Naive B cell (primary cell): ENCODE results near the gene VPS37B. TPM values are rescaled to one million over a fixed set of nuclear protein-coding genes. Genes with fewer than 3 reads are reported as not detected.
A peak's percentile ranks its signal among the peaks of the same experiment; 100 is the strongest.
"Not testable (repeated sequence)": the region's sequence is repeated elsewhere in the genome, so short reads cannot be mapped to it uniquely, and the experiment has no call there.

Experiments used
- ATAC-seq, 2 donors: fragments of 150-1000 bp; cut with Tn5 transposase; 2 replicates each; pipeline ENCODE4 v1.10.0; 2021; ENCODE audit warnings: low read depth in 2 of 2, mild to moderate bottlenecking in 2 of 2, moderate library complexity in 2 of 2
- DNase-seq: peaks from one replicate; pipeline ENCODE4 v3.0.0; 2022
- H3K27ac Mint-ChIP-seq, 6 donors: one replicate each; pipeline ENCODE4 v1.8.0; 2020 to 2022; ENCODE audit warnings: mild to moderate bottlenecking in 6 of 6, mixed read lengths in 6 of 6, moderate library complexity in 5 of 6, inconsistent platforms in 2 of 6
- H3K27me3 Mint-ChIP-seq, 3 donors: one replicate each; pipeline ENCODE4 v1.8.0; 2021 to 2022; ENCODE audit warnings: mixed read lengths in 3 of 3, mild to moderate bottlenecking in 1 of 3
- H3K36me3 Mint-ChIP-seq, 2 donors: one replicate each; pipeline ENCODE4 v1.8.0; 2020 to 2022; ENCODE audit warnings: mixed read lengths in 2 of 2, inconsistent platforms in 1 of 2, mild to moderate bottlenecking in 1 of 2
- H3K4me1 Mint-ChIP-seq, 3 donors: one replicate each; pipeline ENCODE4 v1.8.0; 2020 to 2022; ENCODE audit warnings: mixed read lengths in 3 of 3, inconsistent platforms in 1 of 3, mild to moderate bottlenecking in 1 of 3, moderate library complexity in 1 of 3
- H3K4me3 Mint-ChIP-seq, 8 donors: one replicate each; pipeline ENCODE4 v1.8.0; 2020 to 2022; ENCODE audit warnings: mild to moderate bottlenecking in 8 of 8, mixed read lengths in 8 of 8, moderate library complexity in 8 of 8, inconsistent platforms in 2 of 8
- H3K9me3 Mint-ChIP-seq, 7 donors: one replicate each; pipeline ENCODE4 v1.8.0; 2020 to 2022; ENCODE audit warnings: mixed read lengths in 7 of 7, mild to moderate bottlenecking in 5 of 7, inconsistent platforms in 2 of 7, moderate library complexity in 1 of 7
- polyA plus RNA-seq, 6 donors: library from polyadenylated mRNA; unstranded; fragments of 300-500 nt; fragmentation: Illumina TruSeq; gene quantifications; one replicate each; pipeline ENCODE4 v1.2.3, GENCODE V29; 2021; ENCODE audit warnings: low read depth in 6 of 6

Gene VPS37B
- polyA plus RNA-seq, 6 donors from 2014 or later: 43.4 to 60.9 (median 52.2) TPM

DNA sequence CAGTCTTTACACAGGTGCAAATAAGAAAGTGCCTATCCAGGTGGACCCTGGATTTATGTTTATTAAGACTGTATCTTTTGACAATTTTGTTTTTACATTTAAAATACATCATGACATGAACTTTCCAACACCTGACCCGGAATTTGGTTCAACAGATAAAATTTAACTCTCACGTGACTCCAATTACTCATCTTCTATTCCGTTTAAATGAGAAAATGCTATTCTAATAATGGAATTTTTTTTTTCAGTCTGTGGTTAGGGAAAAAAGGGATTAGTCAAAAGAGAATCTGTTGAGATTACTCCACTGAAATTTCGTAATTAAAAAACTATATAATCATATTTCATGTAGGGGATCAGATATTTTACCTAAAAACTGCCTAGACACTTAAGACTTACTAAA, 11.1 kb downstream of the VPS37B start:
- Mint-ChIP-seq H3K36me3 (peaks cover 0 to 9% of the 10 kb centered on the region in 2 donors), H3K9me3 (no peaks in the 10 kb centered on the region), H3K27ac (no peak overlapping the region), H3K4me3 (peak overlapping the region in 2 of 8 donors; percentile 51 to 65), H3K27me3 (no peaks in the 10 kb centered on the region), H3K4me1 (peaks cover 78 to 93% (median 89%) of the 10 kb centered on the region in 3 donors)
- DNase-seq (no peak), ATAC-seq (no peak)

DNA sequence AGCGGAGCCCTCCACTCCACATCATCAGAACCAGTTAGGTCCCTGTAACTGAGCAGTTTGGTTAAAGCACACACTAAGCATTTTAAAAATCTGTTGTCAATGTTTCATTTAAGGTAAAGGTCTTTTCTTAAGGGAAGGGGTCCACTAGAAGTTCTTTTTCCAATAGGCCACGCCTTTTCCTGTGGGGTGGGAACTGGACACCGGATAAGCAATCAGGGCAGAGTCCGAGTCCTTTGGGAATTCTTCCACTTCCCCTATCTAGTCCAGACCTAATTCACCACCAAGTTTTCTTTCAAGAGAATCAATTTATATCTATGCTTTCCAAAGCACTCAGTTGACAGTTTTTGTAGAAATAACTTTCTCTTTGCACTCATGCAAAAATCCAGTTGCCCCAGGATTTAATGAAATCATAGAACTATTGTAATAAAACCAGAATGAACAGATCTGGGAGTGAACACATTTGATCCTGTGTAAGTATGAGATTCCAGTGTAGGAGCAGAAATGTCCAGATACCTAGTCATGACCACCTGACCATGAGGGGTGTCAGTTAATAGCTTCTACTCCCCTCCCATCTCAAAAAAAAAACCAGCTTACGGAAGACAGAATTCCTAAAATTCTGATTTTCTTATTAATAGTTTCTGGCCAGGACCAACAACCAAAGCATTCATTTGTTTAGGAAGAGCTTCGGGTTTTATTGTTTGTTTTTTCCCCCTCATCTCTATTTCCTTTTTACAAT, 11.7 kb downstream of the VPS37B start:
- Mint-ChIP-seq H3K27me3 (no peaks in the 10 kb centered on the region), H3K36me3 (peaks cover 0 to 9% of the 10 kb centered on the region in 2 donors), H3K4me1 (peaks cover 80 to 93% (median 89%) of the 10 kb centered on the region in 3 donors), H3K4me3 (peak overlapping the region in 7 of 8 donors; percentile 12 to 74 (median 56)), H3K27ac (peak overlapping the region in 4 of 6 donors; percentile 30 to 76 (median 58)), H3K9me3 (no peaks in the 10 kb centered on the region)
- ATAC-seq: no peak
- DNase-seq: no peak

DNA sequence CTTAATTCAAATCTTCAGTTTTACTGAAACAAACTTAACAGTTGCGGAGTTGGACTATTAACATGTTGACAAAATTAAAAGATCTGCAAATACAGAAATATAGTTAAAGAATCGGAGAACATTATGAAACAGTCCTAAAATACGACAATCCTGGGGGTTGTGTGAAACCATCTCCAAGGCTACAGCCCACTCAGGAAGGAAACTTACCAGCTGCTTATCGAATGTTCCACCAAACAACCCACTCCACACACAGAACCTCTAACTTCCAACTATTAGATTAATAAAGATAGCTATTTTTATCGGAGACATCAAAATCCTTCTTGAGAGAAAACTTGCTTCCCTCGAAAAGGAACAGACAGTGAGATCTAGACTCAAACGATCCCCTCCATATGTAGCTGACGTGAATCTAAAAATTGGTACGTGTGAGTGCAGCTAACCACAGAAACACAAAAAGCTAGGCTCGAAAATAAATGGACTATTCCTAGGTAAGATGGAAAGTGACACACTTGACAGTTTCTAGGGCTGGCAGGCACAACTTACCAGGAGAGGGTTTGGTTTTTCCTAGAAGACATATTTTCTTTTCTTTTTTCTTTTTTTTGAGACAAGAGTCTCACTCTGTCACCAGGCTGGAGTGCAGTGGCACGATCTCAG, 12.9 kb downstream of the VPS37B start:
- H3K4me3 Mint-ChIP-seq: peak overlapping the region; percentile 26 to 79 (median 58)
- peaks cover 73 to 93% (median 89%) of the 10 kb centered on the region in 3 donors for H3K4me1 Mint-ChIP-seq
- no peaks in the 10 kb centered on the region for H3K27me3 Mint-ChIP-seq
- no peaks in the 10 kb centered on the region for H3K9me3 Mint-ChIP-seq
- peak overlapping the region in 5 of 6 donors; percentile 60 to 85 (median 64) for H3K27ac Mint-ChIP-seq
- no peak for ATAC-seq
- no peak for DNase-seq
- peaks cover 0 to 9% of the 10 kb centered on the region in 2 donors for H3K36me3 Mint-ChIP-seq

DNA sequence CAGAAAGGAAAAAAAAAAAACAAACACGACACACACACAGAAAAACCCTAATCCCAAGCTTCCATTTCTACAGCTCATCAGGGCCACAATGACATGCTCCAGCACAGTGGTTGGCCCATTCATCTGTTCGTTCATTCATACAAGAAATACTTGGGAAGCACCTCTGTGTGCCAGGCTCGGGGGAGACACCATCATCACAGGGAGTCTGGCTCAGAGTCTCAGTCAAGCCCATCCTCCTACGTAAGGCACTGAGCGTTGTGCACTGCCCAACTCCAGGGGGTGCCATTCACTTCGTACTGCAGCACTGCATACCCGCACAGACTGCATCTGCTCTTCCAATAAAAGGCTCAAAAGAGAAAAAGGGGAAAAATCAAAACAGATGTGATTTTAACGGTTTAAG, 15.3 kb downstream of the VPS37B start:
- peak overlapping the region in 4 of 6 donors; percentile 36 to 88 (median 56) for H3K27ac Mint-ChIP-seq

DNA sequence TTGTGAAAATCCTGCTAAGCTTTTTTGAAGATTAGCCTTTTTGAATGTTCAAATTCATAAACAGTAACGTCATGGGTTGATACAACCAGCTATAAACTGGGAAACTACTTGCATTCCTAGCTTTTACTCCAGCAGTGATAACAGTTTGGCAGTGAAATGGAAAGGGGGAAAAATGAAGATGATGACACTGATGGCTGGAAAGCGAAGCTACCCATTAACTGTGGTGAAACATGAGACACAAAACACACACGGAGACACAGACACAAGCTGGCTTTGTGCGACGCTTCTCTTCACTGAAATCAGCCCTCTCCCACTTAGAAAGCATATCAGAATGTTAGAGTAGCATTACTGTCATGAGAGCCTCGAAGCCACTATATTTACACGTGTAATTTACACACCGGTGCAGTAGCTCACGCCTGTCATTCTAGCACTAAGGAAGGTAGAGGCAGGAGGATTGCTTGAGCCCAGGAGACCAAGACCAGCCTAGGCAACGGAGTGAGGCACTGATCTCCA, 15.7 kb downstream of the VPS37B start:
- H3K9me3 Mint-ChIP-seq: no peaks in the 10 kb centered on the region
- H3K4me1 Mint-ChIP-seq: peaks cover 75 to 97% (median 94%) of the 10 kb centered on the region in 3 donors
- peak overlapping the region in 7 of 8 donors; percentile 34 to 78 (median 56) for H3K4me3 Mint-ChIP-seq
- ATAC-seq (no peak), DNase-seq (no peak)
- peaks cover 0 to 9% of the 10 kb centered on the region in 2 donors for H3K36me3 Mint-ChIP-seq
- H3K27me3 Mint-ChIP-seq: no peaks in the 10 kb centered on the region
- H3K27ac Mint-ChIP-seq: peak overlapping the region in 4 of 6 donors; percentile 36 to 88 (median 56)

More for the DNA sequence above, 15.3 kb downstream of the VPS37B start:
- H3K4me1 Mint-ChIP-seq: peaks cover 70 to 93% (median 90%) of the 10 kb centered on the region in 3 donors
- ATAC-seq: peak; percentile 72 to 74
- H3K4me3 Mint-ChIP-seq: peak overlapping the region; percentile 29 to 78 (median 54)
- no peaks in the 10 kb centered on the region for H3K9me3 Mint-ChIP-seq
- DNase-seq: no peak
- H3K27me3 Mint-ChIP-seq: no peaks in the 10 kb centered on the region
- peaks cover 0 to 9% of the 10 kb centered on the region in 2 donors for H3K36me3 Mint-ChIP-seq

DNA sequence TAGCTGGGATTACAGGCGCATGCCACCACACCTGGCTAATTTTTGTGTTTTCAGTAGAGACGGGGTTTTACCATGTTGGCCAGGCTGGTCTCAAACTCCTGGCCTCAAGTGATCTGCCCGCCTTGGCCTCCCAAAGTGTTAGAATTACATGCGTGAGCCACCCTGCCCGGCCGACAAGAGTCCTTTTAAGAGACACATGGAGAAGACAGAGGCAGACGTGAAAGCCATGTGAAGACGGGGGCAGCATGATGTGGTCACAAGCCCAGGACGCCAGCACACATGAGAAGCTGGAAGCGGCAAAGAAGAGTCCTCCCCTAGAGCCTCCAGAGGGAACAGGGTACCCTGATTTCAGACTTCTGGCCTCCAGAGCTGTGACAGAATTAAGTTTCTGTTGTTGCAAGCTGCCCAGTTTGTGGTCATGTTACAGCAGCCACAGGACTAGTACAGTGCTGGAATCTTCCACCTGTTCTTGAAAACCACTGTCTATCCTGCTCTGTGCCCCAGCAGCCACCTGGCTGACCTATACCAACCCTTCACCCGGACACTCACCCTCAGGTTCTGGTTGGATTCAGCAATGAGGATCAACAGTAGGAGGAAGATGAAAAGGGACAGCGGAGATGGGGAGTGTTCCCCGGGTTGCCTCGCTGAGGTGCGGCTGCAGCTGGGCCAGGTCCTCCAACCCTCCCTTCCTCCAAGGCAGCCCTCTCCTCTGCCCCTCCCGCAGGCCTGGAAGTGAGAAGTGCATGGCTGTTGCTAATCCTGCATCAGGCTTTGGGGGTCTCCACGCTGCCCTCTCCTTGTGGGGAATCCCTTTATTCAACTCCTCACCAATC, 16.9 kb downstream of the VPS37B start:
- no peak for ATAC-seq
- Mint-ChIP-seq H3K27me3 (no peaks in the 10 kb centered on the region), H3K9me3 (no peaks in the 10 kb centered on the region), H3K4me1 (peaks cover 75 to 95% (median 94%) of the 10 kb centered on the region in 3 donors), H3K36me3 (peaks cover 0 to 9% of the 10 kb centered on the region in 2 donors), H3K27ac (peak overlapping the region in 5 of 6 donors; percentile 22 to 87 (median 48)), H3K4me3 (peak overlapping the region in 5 of 8 donors; percentile 2 to 81 (median 73))
- no peak for DNase-seq

DNA sequence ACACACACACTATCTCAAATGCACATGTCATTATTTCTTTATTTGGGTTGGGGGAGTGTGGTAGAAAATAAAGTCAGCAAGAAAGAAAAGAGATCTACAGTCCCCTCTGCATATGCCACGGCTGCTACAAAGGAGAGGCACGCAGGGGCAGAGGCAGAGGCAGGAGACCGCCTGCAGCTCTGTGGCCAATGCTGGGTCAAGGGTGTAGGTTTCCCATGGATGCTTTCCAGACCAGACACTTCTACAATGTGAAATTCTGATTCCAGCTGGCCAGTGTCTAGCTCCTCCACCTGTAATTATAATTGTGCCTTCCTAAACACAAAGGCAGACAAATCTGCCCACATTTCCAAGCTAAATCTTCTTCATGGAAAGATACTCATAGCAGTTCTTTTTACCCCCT, 19.2 kb downstream of the VPS37B start:
- peak overlapping the region in 6 of 8 donors; percentile 52 to 82 (median 64) for H3K4me3 Mint-ChIP-seq
- no peaks in the 10 kb centered on the region for H3K27me3 Mint-ChIP-seq
- H3K4me1 Mint-ChIP-seq: peaks cover 75 to 96% (median 94%) of the 10 kb centered on the region in 3 donors
- H3K36me3 Mint-ChIP-seq: peaks cover 0 to 9% of the 10 kb centered on the region in 2 donors
- peak overlapping the region in 5 of 6 donors; percentile 7 to 49 (median 28) for H3K27ac Mint-ChIP-seq
- DNase-seq: no peak
- H3K9me3 Mint-ChIP-seq: no peaks in the 10 kb centered on the region
- ATAC-seq: no peak

DNA sequence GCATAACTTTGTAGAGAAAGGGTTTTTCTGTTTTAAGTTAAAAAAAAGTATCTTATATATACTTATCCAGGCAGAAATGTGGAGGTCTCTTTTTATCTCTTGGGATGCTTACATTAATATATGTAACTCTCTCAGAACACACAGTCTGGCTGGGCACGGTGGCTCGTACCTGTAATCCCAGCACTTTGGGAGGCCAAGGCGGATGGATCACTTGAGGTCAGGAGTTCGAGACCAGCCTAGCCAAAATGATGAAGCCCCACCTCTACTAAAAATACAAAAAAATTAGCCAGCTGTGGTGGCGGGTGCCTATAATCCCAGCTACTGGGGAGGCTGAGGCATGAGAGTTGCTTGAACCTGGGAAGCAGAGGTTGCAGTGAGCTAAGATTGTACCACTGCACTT, 19.6 kb downstream of the VPS37B start:
- Mint-ChIP-seq H3K27ac (peak overlapping the region in 4 of 6 donors; percentile 28 to 93 (median 64)), H3K4me1 (peaks cover 74 to 96% (median 92%) of the 10 kb centered on the region in 3 donors), H3K4me3 (peak overlapping the region; percentile 42 to 83 (median 68))
- H3K36me3 Mint-ChIP-seq, DNase-seq, H3K27me3 Mint-ChIP-seq, H3K9me3 Mint-ChIP-seq, ATAC-seq: not testable (repeated sequence)

DNA sequence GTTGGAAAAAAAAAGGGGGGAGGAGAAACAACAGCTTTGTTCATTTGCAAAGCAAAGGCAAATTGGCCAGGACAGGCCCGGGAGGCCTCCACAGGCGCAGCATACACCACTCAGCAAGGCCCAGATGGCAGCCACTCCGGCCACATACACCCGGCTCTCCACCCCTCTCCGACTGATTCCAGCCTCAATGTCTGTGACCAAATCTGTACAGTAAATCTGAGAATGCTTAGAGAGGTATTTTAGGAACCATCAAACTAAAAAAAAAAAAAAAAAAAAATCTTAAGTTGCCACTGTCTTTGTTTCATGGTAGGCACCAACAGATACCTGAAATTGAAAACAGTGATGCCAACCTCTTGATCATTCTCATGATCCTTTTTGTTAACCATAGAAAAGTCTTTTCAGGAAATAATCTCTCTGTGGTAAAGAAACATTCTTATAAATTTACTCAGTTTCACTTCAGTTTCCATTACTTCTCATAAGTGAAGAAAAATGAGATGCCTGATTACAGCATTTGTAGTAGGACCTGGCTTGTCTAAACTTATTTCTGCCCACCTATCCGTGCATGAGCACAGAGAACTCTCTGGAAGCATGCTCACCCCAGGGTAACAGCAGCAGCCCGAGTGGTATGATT, 20.2 kb downstream of the VPS37B start:
- Mint-ChIP-seq H3K27me3 (no peaks in the 10 kb centered on the region), H3K9me3 (no peaks in the 10 kb centered on the region), H3K4me1 (peaks cover 70 to 96% (median 89%) of the 10 kb centered on the region in 3 donors), H3K27ac (peak overlapping the region; percentile 0 to 93 (median 34)), H3K36me3 (peaks cover 0 to 6% of the 10 kb centered on the region in 2 donors), H3K4me3 (peak overlapping the region; percentile 42 to 83 (median 68))
- DNase-seq (peak; percentile 50), ATAC-seq (peak; percentile 21 to 34)

DNA sequence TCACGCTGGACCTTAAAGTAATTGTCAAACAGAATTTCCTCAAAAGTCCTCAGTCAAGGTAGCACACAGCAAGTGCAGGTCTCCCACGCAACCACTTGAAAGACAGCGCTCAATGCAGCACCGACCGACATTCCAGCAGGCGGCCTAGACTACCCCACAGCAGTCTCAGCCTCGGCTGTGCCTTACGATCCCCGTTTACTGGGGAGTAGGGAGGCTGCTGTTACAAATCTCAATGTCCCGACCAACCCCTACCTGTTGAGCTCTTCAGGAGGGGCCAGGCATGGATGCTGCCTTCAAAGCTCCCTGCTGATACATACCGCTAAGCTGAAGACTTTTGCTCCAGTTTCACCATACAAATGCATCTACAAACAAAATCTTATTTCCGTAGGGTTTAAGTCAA, 21.8 kb downstream of the VPS37B start:
- ATAC-seq: no peak
- Mint-ChIP-seq H3K4me1 (peaks cover 68 to 96% (median 88%) of the 10 kb centered on the region in 3 donors), H3K27me3 (no peaks in the 10 kb centered on the region), H3K27ac (peak overlapping the region in 5 of 6 donors; percentile 56 to 94 (median 82)), H3K9me3 (no peaks in the 10 kb centered on the region), H3K4me3 (peak overlapping the region in 7 of 8 donors; percentile 53 to 97 (median 87)), H3K36me3 (peaks cover 0 to 3% of the 10 kb centered on the region in 2 donors)
- no peak for DNase-seq

DNA sequence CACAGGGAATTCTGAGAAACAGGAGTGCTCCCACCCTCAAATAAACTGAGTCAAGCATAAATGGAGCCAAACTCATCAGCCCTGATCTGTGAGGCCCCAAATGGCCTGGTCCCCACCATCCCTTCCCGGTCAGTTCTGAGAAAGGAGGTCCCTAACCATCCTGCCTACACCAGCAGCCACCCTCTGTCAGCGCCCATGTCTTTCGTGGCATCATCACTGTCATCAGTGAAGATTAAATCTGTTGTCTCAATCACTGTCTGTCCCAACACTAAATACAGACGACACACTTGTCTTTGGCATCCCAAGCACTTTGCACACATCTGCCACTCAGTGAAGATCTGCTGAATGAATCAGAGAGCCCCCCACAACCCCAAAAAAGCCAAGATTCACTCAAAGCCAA, 22.4 kb downstream of the VPS37B start:
- Mint-ChIP-seq H3K4me1 (peaks cover 69 to 96% (median 88%) of the 10 kb centered on the region in 3 donors), H3K27me3 (no peaks in the 10 kb centered on the region), H3K4me3 (peak overlapping the region in 7 of 8 donors; percentile 82 to 97 (median 93)), H3K36me3 (peaks cover 0 to 8% of the 10 kb centered on the region in 2 donors), H3K9me3 (no peaks in the 10 kb centered on the region), H3K27ac (peak overlapping the region in 4 of 6 donors; percentile 17 to 98 (median 92))
- DNase-seq (no peak), ATAC-seq (no peak)

DNA sequence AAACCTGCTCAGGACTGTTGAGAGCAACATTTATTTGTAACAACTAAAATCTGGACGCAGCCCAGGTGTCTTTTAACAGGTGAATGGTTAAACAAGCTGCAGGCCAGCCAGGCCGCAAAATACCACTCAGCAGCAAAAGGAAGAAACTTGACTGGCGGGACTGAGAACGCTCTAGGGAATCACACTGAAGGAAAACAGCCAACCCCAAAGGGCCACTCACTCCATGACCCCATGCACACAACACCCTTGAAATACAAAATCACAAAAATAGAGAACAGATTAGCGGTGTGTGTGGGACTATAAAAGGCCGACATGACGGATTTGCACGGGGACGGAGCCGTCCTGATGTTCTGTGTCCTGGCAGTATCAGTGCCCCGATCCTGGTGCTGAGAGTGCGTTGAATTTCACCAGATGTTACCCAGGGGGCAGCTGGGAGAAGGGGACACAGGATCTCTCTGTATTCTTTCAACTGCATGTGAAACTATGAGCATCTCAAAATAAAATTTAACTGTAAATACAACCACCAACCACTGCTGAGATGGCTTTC, 23.0 kb downstream of the VPS37B start:
- no peak for DNase-seq
- peak overlapping the region; percentile 7 to 98 (median 90) for H3K27ac Mint-ChIP-seq
- no peaks in the 10 kb centered on the region for H3K9me3 Mint-ChIP-seq
- no peak for ATAC-seq
- H3K4me3 Mint-ChIP-seq: peak overlapping the region; percentile 82 to 97 (median 90)
- peaks cover 70 to 94% (median 86%) of the 10 kb centered on the region in 3 donors for H3K4me1 Mint-ChIP-seq
- no peaks in the 10 kb centered on the region for H3K27me3 Mint-ChIP-seq
- H3K36me3 Mint-ChIP-seq: peaks cover 0 to 9% of the 10 kb centered on the region in 2 donors
